NCI-H2196 treated with DMSO at 0.1 percent for 48 hours (cell line): ENCODE data around the gene FLT1.

Experiments used
- DNase-seq: peaks from one replicate; lab custom pipeline; 2025; ENCODE audit not compliant: unreplicated experiment; lab: John Stamatoyannopoulos, UW

The FLT1 gene

DNA sequence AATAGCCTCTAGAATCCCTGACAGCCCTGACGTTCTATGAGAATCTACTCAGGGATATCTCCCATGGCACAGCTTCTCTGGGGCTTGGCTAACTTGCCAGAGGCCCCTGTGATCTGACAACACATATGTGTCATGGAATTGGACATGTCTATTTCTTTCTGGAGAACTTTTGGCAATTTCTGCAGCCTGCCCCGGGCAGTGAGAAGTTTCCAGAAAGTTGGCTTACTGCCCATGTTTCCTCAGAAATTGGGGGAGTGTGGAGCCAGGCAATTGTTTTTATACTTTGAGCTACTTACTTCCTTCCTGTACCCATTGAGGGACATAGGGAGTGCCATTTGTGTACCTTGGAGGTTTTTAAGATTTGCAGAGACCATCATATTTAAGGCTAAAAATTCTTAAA is 98.9 kb downstream of the FLT1 start:
- DNase-seq: no peak

DNA sequence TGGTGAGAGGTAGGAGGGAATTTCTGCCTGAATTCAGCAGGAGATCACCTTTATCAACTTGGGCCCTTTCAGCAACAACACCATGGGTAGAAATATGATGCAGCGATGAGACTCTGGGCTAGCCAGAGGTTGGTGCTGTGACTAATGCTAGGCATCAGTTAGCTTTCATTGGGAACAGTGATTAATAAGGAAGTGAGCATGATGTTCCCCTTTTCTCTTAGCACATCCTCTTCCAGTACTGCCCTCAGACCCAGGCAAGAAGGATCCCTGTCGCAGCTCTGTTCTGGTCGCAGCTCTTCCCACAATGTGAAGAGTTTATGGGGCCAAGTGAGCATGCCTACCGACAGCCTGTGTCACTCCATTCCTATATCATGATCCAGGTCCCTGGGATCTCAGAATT is 100.5 kb downstream of the FLT1 start:
- no peak for DNase-seq

DNA sequence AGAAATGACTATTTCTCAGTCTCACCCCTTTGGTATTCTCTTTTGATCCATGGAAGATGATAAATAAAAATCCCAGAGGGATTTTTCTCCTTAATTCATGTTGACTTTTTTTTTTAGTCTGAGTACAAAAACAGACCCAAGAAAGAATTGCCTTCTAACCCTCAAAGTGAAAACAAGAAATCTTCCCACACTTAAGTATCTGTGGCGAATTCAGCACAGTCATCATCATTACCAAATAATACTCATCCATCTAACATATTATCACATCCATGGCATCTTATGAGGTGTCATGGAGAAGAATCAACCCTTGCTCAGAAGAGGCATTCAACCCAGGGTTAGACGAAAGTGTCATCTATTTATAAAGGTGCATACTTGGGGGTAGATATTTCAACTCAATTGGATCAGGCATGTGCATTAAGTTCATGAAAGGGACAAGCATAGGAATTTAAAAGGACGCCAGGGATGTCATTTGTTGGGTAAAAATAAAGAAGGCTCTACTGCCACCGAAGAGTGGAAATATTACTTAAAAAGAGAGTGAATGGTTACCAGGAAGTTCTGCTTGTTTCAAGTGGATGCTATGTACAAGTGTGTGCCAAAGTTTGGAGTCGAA is 101.9 kb downstream of the FLT1 start:
- no peak for DNase-seq

DNA sequence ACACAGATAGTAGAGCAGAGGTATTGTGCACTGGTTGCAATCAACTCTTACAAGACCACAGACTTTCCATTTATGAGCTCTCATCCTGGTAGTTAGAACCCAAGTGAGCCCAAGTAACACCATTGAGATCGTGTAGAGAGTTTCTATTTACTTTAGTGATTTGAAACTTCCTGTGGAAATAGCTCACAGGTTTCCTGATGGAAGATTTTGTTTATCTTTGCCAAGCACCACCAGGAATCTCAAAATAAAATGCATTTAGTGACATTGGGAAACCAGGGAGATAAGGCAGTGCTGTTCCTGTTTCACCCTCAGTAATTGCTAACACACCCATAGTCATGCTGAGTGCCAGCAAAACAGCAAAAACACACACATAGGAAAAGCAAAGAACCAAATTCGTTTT is 102.5 kb downstream of the FLT1 start:
- DNase-seq: no peak

DNA sequence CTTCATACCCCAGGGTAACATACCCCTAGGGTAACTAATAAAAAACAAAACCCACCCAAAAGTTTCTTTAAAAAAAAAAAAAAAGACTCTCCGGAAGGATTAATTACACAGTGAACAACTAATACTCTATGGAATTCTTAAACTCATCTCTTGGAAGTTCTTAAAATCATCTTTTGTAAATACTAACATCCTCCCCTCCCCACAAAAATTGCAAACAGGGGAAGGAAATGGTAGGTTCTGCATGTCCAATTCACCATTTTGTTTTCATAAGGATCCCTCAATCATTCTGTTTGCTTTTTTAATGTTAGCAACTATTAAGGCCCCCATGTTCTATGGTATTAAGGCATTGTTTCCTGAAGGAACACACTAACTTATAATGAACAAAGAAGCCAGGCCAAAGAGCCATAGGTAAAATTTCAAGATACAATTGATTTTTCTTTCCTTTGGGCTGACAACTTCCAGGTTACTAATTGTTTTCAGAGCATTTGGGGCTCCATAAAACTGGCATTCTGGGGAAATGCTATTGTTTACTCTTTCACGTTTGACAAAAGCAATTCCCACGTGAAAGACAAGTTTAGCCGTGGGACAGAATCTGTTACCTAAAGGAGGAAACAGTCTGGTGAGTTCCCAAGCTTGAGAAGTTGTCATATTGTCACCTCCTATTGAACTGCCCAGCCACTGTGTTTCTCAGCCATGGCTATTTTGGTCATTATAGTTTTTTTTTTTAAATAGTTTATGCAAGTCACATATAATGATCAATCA is 107.0 kb downstream of the FLT1 start:
- no peak for DNase-seq

DNA sequence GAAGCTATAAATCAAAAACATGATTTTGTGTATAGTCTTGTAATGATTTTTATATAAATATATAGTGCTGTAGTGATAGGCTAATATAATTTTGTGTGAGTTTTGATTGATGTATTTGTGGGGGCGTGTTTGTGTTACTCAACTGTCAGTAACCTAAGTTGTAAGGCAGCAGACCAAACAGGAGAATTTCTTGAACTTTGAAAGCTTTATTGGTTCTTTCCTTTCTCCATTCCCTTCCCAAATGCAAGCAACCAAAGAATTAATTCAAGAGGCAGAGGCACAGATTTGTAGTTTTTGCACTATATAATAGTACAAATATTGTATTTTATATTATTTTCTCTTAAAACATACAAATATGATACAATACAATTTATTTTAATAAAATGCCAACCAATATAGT is 109.6 kb downstream of the FLT1 start:
- DNase-seq: no peak

DNA sequence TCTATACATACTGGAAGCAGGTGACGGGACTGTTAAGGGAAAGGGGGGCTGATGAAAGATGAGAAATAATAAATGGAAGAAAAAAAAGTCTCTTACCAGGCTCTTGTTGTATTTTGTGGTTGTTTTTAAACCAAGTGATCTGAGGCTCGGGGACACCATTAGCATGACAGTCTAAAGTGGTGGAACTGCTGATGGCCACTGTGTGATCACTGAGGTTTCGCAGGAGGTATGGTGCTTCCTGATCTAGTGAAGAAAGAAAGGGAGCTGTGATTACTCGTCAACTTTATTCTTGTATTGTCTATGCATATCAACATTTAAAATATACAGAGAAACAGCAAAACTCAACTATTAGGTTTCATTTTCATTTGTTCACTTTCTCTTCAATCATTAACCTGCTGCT is 110.1 kb downstream of the FLT1 start:
- DNase-seq: no peak

DNA sequence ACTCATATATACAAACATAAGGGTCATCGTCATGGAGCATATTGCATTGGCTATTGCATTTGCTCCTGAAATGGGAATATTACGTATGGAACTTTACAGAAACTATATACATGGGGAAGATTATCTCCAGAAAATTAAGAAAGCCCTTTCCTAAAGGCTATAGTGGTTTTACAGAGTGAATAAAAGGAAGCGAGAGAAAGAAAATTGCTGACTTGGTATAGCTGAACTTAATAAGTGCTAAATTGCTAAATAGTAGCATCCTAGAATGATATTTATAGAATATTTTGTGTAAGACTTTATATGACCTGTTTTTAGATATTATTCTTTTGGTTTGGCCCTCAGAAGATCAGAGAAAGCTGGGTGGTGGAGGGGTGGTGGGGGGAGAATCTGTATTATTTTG is 114.6 kb downstream of the FLT1 start:
- DNase-seq: no peak

DNA sequence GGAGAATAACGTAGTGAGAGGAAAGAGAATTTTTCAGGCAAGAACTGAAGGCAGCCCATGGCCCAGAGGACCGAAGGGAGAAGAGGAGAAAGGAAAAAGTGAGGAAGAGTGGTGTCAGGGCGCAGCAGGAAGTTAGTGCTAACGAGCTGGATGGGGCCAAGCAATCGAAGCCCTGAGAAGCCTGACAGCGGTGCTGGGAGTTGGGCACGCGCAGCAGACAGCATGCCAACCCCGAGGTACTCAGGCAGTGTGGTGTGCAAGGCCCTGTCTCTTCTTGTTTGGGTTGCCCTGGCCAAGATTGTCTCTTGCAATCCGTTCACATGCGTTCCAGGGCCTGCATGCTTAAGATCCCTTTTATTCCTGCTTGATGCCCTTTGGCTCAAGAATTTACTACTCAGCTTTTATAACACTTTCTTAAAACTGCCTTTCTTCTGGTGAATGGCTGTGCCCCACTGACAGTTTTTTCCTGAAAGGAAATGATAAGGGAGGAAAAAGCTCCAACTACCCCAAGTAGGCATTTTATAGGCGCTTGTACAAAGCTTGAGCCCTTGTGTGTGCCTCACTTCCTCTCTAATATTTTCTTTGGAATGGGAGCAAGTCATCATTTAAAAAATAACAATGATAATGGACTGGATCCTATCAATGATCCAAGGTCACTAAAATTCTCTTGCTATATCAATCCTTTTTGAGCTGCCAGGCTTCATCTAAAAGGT is 115.4 kb downstream of the FLT1 start:
- no peak for DNase-seq

DNA sequence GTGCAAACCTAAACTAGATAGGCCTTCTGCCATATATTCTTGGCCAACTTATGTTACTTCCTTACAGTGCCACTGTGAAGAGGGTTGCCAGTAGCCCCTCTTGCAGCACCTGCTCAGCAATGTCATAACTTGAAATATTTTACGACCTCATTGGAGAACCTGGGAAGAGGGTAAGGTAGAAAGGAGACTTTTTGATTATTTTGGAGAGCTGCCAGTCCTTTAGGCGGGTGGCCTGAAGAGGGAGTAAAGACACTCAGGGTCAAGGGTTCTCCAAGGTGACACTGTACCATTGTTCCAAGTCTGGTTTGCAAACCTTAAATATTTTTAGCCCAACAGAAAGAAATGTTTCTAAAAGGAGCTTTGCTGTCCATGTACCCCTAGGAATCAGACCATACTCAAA is 118.3 kb downstream of the FLT1 start:
- no peak for DNase-seq

DNA sequence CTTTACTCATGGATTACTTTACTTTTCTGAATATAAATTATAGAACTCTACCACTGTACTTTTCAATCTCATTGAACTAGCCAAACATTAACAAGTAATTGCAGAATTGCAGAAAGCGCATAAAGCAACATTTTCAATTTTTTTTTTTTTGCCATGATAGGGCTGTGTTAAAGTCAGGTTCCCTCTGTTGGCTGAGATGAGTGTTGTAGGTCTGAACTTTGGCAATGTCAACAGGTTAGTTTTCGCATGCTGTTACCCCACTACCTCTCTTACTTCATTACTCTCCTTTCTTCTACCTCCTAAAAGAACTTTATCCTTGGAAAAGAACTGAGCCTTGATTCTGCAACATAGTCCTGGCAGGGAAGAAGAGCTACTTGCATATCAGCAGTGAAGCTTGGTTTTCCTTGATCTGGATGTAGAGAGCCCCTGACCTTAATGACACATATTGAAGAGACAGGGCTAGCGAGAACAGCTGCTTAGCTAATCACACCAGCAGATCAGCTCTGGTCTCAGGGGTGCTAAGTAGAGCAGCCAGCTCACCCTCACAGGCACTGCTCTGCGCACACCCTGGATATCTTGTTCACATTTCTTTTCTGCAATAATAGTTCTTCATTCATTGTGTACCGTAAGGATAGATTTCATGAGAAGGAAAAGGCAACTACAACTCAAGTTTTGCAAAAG is 119.5 kb downstream of the FLT1 start:
- no peak for DNase-seq

DNA sequence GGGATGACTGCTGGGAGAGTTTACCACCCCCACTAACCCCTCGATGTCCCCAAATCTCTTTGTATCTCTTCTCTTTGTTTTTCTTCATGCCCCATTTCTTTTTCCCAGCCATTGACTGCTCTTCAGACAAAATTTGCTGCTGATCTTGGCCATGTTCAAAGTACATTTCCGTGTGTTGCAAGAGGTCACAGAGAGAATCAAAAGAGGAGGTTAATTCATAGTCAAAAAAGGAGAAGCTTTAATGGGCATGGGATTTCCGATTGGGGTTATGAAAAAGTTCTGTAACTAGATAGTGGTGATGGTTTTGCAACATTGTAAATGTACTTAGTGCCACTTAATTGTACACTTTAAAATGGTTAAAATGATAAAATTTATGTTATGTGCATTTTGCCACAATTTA is 121.1 kb downstream of the FLT1 start:
- no peak for DNase-seq

DNA sequence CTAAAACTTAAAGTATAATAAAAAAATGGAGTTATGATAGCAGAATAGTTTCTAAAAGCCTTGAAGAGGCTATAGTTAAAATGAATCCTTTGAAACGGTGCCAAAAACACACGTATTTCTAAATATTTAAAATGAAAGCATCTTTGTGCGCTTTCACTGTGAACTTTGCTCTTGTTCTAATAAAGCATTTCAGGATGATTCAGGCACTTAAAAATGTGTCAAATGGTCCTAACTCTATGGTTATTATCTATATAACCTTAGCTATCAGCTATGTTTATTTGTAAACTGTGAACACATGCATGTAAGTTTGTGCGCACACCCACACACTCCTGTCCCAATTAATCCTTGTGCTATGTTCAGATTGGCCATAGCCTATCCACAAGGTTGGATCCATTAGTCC is 124.5 kb downstream of the FLT1 start:
- no peak for DNase-seq

DNA sequence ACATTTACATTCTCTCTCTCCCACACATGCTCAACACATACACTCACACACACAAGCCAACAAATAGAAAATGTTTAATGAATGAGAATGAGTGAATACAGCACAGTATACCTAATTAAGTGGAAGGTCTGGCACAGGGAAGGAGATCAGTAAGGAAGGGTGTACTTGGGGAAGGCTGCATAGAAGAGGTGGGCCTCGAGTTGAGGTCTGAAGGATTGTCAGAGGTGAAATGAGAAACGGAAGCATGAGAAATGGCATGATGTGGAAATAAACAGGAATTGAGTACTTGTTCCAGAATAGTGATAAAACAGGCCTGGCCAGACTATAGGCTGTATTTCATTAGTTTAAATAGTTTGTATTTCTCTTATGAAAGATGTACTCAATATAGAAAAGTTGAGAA is 136.2 kb downstream of the FLT1 start:
- no peak for DNase-seq

DNA sequence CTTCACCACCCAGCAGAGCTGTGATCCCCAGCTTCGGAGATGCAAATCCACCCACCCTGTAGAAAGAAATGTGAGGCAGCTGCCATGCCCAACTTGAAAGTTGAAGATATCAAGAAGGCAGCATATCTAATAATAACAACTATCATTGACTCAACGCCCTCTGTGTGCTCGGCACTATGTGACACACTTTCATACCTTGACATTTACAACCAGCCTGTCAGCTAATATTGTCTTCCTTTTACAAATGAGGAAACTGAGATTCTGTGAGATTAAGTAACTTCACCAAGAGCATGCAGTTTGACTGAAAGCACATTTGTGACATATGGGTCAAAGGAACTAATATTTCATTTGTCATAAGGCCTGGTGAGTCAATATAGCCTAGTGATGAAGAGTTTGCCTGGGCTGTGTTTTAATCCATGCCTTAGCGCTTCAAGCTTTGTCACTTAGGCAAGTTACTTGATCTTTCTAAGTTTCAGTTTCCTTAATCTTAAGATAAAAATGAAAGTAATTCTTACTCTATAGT is 137.0 kb downstream of the FLT1 start:
- no peak for DNase-seq

DNA sequence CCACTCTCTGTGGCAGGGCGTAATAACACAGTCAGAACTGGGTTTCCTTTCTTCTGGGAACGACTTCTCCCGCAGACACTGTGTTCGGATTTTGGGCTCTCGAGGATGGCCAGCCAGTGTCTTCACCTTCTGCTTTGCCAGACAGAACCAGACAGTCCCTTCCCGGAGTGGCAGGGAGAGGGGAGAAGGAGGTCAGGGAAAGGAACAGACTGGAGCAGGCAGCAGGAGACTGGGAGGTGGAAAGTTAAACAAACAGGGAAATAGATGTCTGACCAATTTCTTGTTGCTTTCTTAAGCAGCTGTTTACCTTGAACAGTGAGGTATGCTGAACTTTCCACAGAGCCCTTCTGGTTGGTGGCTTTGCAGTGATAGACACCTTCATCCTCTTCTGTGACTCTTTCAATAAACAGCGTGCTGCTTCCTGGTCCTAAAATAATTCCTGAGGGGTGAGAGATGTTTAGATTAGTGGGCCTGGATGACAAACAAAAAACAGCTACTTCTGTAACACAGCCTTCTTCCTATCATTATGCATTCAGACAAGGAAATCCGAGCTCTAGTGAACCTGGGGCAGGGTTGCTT is 137.6 kb downstream of the FLT1 start:
- DNase-seq: no peak

DNA sequence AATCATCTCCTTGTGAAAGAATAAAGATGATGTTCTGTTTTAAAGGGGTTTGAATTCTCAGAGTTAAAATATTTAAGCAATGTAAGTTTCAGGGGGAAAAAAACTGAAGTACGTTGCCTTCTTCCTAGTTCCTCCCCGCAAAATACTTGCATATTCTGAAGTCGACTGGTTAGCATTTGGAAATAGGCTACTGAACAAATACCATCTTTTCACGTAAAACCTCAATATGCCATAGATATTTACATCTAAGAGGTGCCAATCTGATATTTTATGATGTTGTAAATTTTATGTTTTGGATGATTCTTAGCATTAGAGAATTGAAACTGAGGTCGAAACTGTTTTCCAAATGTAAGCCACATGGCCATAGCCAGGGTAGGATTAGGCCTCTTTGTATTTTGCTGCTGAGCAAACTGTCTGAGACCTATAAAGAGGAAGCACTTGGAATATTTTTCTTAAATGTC is 138.3 kb downstream of the FLT1 start:
- no peak for DNase-seq

DNA sequence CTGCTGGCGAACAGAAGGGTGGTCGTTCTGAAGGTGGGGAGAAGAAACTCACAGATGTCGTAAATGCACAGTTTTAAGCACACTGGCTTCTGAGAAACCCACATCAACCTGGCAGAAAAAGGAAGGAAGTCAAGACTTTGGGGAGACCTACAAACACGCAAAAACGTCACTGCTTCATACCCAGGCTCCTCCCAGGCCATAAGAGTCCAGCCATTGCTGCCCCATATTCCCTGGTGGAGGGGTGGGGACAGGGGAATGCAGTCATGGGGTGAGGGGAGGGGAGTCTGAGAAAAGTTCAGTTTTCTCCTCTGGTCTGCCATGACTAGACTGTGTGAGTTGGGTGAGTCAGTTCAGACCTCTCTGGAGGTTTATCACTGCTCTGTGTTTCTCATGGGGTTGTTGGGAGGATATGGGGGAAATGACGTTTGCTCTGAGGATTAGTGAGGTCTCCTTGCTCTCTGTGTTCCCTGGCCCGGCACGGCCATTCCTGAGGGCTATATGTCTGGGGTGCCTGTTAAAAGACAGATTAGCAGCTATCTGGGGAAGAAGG is 139.0 kb downstream of the FLT1 start:
- DNase-seq: no peak

DNA sequence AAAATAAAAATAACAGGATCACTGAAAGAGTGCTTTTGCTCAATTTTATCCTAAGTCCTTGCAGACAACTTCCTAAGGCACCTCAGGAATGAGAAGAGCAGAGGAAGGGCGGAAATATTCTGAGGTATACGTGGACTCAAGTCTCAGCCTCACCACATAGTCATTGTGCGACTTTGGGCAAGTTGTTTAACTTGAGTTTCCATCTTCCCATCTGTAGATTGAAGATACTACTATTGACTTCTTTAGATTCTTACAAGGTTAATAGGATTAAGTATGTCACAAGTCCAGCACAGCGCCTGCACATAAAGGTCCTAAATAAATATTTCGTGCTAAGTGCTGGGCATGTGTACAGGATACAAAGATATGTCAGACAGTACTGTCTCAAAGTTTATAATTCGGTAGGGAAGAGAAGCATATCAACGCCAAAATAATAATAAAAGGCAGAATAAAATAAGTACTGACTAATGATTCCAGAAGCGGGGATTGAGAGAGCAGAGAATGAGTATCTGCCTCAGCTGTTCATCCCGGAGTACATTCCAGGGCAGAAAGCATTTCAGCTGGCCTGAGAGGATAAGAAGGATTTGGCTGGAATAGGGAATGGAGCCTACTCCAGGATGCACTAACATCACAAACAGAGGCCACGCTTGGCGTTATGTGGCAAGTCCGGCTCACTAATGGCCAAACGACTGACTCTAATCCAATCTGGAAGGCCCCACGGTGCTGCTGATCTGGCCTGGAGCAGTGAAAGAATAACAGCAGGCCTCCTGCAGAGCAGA is 139.7 kb downstream of the FLT1 start:
- no peak for DNase-seq

DNA sequence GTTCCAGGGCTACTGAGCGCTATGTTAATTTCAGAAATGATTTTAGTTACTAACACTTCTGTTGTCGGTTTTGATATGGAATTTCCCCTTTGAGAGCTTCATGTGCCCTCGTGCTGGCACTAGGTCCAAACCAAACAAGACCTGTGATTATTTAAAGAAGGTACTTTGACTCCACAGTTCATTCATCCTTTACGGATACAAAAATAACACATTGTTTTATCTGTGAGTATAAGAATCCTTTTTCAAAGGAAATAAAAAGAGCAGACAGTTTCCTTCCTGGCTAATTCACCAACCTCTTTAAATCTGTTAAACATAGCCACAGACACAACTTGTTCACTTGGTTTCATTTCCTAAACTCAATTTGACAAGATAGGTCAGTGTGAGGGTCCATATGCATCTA is 141.2 kb downstream of the FLT1 start:
- no peak for DNase-seq
